HG02884 (cell line): ENCODE data around the gene POLE2.
A peak's percentile ranks its signal among the peaks of the same experiment; 100 is the strongest.
"Not testable (repeated sequence)": the region's sequence is repeated elsewhere in the genome, so short reads cannot be mapped to it uniquely, and the experiment has no call there.

ENCODE experiments used
- ATAC-seq: cut with Tn5 transposase; IDR thresholded peaks from one replicate; pipeline ENCODE4 v1.9.1; 2021; ENCODE audit warnings: mild to moderate bottlenecking, moderate library complexity; ENCODE audit not compliant: unreplicated experiment

POLE2 gene, protein sequence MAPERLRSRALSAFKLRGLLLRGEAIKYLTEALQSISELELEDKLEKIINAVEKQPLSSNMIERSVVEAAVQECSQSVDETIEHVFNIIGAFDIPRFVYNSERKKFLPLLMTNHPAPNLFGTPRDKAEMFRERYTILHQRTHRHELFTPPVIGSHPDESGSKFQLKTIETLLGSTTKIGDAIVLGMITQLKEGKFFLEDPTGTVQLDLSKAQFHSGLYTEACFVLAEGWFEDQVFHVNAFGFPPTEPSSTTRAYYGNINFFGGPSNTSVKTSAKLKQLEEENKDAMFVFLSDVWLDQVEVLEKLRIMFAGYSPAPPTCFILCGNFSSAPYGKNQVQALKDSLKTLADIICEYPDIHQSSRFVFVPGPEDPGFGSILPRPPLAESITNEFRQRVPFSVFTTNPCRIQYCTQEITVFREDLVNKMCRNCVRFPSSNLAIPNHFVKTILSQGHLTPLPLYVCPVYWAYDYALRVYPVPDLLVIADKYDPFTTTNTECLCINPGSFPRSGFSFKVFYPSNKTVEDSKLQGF

GRCh38 chr14:49687942-49688700 is at the start of gene POLE2:
POLE2 (minus strand) TSS chr14:49688214; CDS start chr14:49688203, 11 bp downstream.
- ATAC-seq: peak; percentile 76

DNA sequence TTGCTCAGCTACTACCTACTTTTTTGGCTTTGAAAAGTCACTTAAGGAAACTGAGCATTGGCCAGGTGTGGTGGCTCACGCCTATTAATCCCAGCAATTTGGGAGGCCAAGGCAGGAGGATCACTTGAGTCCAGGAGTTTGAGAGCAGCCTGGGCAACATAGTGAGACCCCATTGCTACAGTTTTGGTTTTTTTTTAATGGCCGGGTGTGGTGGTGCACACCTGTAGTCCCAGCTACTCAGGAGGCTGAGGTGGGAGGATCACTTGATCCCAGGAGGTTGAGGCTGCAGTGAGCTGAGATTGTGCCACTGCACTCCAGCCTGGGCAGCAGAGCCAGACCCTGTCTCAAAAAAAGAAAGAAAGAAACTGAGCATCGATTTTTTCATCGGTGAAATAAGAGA is 47.7 kb upstream of the POLE2 start:
- ATAC-seq: not testable (repeated sequence)

GRCh38 chr14:49733836-49734235 is 45.8 kb upstream of the POLE2 start:
- ATAC-seq: no peak

GRCh38 chr14:49732896-49733295 is 44.9 kb upstream of the POLE2 start:
- ATAC-seq: no peak

DNA sequence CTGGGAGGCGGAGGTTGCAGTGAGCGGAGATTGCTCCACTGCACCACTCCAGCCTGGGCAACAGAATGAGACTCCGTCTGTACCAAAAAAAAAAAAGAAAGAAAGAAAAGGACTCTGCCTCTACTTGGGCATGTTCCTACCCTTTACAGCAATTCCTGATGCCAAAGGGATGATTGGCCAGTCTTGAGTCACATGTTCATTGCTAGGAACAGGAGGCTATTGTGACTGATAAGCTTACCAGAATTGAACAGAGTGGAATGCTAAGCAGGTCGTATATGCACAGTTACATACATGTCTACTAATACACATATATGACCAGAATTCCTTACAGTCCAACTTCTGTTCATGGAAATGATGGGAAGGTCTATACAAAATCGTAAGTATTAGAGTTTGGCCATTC is 39.2 kb upstream of the POLE2 start:
- ATAC-seq: no peak

DNA sequence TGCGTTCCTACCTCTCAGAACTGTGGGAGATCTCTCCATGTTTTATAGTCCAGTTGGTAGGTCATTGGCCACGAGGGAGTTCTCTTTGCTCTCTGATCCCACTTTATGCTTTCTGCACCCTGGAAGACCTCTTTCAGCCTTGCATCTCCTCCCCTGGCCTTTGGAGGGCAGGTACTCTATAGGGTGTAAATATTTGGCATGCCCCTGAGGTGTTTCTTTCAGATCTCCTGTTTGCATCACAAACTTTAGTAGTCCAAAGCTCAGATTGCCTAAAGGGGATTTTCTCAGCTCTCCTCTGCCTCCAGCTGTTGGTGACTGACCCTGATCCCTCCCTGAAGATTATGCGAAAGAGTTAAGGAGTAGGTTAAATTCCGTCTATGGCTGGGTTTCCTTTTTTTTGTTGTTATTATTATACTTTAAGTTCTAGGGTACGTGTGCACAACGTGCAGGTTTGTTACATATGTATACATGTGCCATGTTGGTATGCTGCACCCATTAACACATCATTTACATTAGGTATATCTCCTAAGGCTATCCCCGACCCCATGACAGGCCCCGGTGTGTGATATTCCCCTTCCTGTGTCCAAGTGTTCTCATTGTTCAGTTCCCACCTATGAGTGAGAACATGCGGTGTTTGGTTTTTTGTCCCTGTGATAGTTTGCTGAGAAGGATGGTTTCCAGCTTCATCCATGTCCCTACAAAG is 33.9 kb upstream of the POLE2 start:
- not testable (repeated sequence) for ATAC-seq

DNA sequence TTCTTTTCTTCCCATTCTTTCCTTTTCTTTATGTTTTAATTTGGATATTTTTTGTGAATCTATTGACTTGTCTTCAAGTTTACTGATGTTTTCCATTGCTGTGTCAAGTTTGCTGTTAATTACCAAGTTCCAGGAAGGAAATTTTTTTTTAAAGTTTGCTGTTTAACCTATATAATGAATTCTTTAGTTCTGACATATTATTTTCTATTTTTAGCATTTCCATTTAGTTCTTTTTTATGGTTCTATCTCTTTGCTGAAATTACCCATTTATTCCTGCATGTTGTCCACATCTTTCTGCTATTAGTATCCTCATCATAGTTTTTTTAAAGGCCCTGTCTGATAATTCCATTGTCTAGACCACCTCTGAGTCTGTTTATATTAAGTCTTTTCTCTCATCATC is 32.7 kb upstream of the POLE2 start:
- ATAC-seq: no peak

DNA sequence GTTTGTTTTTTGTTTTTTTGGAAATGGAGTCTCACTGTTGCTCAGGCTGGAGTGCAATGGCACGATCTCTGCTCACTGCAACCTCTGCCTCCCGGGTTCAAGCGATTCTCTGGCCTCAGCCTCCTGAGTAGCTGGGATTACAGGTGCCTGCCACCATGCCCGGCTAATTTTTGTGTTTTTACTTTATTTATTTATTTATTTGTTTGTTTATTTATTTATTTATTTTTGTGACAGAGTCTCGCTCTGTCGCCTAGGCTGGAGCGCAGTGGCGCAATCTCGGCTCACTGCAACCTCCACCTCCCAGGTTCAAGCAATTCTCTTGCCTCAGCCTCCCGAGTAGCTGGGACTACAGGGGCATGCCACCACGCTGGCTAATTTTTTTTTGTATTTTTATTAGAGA is 23.0 kb upstream of the POLE2 start:
- not testable (repeated sequence) for ATAC-seq

DNA sequence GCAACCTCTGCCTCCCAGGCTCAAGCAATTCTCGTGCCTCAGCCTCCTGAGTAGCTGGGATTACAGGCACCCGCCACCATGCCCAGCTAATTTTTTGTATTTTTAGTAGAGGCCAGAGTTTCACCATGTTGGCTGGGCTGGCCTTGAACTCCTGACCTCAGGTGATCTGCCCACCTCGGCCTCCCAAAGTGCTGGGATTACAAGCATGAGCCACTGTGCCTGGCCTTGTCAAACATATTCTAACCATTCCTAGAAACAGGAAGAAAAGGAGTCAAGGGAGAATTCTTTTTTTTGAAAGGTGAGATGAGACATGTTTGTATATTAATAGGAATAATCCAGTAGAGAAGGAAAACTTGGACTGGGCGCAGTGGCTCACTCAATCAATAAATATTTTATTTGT is 16.5 kb upstream of the POLE2 start:
- ATAC-seq: not testable (repeated sequence)

GRCh38 chr14:49703965-49704364 is 16.0 kb upstream of the POLE2 start:
- no peak for ATAC-seq

GRCh38 chr14:49702725-49703124 is 14.7 kb upstream of the POLE2 start:
- ATAC-seq: no peak

DNA sequence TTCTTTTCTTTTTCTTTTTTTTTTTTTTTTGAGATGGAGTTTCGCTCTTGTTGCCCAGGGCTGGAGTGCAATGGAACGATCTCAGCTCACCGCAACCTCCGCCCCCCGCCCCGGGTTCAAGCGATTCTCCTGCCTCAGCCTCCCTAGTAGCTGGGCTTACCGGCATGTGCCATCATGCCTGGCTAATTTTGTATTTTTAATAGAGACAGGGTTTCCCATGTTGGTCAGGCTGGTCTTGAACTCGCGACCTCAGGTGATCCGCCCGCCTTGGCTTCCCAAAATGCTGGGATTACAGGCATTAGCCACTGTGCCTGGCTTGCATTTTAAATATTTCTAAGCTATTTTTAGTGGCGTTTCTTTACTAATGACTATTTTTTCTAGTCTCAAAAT is 5.7 kb upstream of the POLE2 start:
- ATAC-seq: not testable (repeated sequence)

GRCh38 chr14:49692811-49693734 is 5.1 kb upstream of the POLE2 start, which contains the start of gene KLHDC1:
KLHDC1 (plus strand) TSS chr14:49693120; CDS start chr14:49693195, 75 bp downstream.
- peak; percentile 50 for ATAC-seq

GRCh38 chr14:49692193-49692757 is 4.3 kb upstream of the POLE2 start:
- no peak for ATAC-seq

- no peak for ATAC-seq
These were observed 3.0 kb upstream of the POLE2 start for GRCh38 chr14:49691031-49691430.

- no peak for ATAC-seq
These were observed 652 bp upstream of the POLE2 start for GRCh38 chr14:49688701-49689030.

DNA sequence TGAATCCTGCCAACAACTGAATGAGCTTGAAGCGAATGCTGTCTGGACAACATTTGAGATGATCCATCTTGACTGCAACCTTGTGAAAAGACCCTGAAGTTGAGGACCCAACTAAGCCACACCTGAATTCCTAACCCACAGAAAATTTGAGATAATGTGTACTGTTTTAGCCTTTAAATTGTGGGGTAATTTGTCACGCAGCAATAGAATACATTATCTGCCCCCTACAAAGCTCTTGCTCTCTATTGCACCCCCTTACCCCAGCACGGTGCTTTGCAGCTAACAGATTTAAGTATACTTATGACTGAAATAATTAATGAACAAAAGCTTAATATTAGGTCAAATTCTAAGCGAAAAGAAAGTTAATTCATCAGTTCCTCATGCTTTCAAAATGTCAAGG is 1.6 kb downstream of the POLE2 start:
- no peak for ATAC-seq

- ATAC-seq: no peak
These were observed 8.7 kb downstream of the POLE2 start for GRCh38 chr14:49679271-49679670.

GRCh38 chr14:49677643-49678042 is 10.4 kb downstream of the POLE2 start:
- no peak for ATAC-seq

DNA sequence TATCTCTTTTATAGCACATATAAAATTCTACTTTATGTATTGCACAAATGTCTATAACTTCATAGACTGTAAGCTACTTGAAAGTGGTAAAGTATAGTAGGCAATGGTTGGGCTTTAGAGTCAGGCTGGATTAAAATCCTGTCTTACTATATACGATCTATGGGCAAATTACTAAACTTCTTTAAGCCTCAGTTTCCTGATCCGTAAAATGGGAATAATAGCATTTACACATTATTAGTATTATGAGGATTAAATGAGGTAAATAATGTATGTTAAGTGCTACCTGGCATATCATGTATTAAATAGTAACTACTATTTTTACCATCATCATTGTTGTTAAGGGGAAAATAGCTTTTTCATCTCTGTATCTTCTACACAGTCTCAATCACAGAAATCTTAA is 14.4 kb downstream of the POLE2 start:
- ATAC-seq: no peak
